Activated CD4-positive, CD25-positive, alpha-beta regulatory T cell treated with anti-CD3 and anti-CD28 coated beads, Interleukin-2, amount 50 U/mL, for 72 hours (primary cell): ENCODE measurements around the gene PRR5L.

Experiments used
- DNase-seq: peaks from one replicate; pipeline ENCODE4 v3.0.0; 2021

PRR5L gene

DNA sequence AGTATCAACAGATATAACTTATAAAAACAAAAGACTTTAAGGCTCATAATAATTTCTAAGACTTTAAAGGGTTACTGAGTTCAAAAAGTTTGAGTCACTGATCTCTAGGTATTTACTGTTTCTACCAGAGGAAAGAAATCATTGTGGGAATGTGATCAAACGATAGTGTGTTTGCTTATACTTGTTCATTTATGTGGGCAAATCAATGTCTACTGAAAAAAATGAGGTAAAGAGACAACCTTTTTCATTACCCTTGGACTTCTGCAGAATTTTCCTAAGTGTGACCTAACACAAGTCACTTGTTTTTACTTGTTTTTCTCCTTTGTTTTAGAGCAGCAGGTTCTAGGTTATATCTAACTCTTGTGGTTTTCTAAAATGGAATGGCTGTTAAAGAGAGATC, 65.4 kb downstream of the PRR5L start:
- no peak for DNase-seq

DNA sequence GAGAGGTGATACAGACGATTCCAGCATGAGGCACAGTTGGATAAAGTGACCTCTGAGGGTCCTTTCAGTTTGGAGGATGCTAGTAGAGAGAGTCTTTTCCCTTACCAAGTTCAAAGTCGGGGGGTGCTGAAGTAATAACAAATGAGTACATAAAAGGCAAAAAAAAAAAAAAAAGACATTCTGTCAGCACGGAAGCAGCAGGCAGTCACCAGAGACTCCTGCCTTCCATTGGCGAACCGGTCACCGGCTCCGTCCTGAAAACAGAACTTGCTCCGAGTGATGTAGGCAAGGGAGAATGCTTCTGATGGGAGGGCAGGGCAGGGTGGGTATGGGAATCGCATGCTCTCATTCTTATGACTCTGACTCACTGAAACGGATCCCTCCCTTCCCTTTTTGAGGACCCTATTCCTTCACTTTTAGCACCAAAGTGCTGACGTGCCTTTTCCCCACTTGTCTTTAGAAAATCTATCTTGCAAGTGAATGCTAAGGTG, 65.9 kb downstream of the PRR5L start:
- no peak for DNase-seq

DNA sequence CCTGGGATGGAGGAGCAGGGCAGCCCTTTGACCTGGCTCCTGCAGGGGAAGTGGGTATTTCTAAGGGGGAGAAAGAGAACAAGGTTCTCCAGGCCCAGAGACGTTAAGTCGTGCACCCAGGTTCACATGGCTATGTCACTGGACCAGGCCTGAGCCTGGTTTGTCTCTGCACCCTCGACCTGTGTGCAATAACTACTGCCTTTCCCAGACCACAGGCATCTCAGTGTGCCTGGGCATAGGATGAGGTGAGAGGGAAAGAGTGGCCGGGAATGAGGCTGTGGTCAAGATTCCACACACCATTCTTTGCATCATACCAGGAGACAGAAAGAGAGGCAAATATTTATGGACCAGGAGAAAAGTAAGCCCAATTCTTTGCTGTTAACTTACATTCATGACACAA, 66.8 kb downstream of the PRR5L start:
- no peak for DNase-seq

DNA sequence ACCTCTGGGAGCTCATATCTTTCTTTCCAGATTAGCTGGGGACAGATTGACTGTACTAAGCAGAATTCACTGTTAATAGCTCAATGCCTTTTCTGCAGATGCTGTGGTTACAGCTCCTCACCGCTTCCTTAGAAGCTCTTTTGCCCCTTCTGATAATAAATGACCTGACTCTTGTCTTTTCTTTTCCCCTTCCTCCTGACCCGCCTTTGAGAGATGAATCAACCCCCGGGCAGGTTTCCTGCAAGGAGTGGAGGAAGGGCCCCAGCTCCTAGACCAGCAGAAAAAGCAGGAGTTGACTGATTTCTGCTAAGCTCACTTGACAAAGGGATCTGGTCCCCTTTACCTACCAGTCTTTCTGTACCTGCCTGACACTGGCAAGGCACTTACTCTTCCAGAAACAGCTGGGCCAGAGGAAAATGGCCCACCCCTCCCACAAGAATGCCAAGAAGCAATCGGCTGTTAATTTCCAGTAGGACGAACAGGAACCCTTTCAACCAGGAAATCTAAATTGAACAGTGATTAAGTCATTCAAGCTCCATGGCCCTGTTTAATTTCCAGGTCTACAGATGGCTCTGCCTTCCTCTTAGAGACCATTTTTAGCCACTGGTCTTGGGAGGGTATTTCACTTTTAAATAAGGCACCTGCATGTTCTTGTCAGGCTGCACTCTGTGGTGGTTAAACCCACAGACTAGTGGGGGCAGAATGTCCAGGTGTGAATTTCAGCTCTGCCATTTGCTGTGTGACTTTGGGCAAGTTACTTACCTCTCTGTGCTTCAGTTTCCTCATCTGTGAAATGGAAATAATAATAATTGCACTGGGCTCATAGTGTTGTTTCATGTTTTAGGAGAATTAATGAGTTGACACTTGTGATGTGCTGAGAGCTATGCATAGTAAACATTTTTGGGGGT, 67.5 kb downstream of the PRR5L start:
- DNase-seq = no peak

DNA sequence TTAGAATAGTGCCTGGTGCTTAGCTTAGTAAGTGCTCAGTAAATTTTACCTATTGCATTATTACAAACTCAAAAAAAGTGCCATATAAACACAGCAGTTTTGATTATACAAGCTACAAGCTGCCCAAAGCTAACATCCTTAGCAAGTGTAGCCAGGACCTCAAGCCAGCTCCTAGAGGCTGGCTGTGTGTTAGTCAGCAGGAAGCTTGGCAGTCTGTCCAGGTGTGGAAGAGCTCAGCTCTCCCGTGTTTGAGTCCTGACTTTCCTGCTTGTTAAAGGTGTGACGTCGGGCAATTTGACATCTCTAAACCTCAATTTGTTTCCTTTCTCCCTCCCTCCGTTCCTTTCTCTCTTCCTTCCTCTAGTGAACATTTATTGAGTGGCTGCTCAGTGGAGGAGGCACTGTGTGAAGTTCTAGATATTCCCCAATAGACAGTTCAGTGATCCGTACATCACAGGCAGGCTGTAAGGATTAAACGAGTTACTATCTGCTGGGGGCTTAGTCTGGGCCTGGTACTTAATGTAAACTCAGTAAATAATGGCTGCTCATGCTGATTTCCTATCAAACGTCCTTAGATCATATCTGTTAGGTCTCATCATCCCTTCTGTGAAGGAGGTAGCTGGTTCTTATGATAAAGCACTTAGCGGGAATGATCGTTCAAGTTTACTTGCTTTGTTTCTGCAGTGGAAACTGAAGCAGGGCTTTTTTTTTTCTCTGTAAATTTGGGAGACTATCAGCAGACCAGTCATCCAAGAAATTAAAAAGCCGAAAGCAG, 68.7 kb downstream of the PRR5L start:
- no peak for DNase-seq

DNA sequence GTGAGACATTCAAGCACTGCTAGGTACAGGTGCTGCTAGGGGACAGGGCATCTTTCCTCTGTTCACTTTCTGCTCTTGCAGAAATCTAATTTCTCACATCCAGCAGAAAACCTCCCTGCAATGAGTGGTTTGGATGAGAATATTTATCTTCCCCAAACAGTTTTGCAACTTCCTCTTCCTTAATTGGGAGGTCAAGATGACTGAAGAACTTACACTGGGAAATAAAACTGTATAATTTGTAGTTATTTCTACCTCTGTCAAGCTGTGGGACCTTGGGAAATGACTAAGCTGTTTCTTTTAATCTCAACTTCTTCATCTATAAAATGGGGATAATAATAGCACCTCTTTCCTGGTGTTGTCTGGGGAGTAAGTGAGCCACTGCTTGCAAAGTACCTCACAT, 69.8 kb downstream of the PRR5L start:
- no peak for DNase-seq

GRCh38 chr11:36367806-36368680, 72.0 kb downstream of the PRR5L start:
- DNase-seq = no peak

DNA sequence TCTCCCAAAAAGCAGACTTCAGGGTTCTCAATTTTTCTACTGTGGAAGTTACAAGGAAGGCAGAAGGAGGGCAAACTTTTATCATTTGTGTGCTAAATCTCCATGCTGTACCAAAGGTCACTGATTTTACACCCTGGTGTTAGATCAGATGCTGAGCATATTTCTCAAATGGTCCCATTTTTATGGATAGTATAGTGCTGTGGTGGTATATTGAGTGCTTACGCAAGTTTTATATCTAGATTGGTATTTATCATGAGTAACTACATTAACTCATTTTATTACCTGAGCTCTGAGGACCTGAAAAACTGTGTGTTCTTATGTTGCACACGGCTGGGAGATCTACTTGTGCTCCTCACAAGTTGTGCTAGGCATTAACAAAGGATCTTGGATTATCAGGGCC, 75.1 kb downstream of the PRR5L start:
- no peak for DNase-seq

DNA sequence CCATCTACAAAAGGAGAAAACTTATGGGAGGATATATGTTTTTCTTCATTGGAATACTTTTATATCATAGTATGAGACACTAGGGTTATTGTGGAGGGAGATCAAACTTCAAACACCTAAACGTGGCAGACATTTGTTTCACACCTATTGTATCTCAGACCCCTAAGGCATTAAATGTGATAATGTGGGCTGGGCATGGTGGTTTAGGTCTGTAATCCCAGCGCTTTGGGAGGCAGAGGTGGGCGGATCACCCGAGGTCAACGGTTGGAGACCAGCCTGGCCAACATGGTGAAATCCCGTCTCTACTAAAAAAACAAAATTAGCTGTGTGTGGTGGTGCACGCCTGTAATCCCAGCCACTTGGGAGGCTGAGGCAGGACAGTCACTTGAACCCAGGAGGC, 75.5 kb downstream of the PRR5L start:
- no peak for DNase-seq

DNA sequence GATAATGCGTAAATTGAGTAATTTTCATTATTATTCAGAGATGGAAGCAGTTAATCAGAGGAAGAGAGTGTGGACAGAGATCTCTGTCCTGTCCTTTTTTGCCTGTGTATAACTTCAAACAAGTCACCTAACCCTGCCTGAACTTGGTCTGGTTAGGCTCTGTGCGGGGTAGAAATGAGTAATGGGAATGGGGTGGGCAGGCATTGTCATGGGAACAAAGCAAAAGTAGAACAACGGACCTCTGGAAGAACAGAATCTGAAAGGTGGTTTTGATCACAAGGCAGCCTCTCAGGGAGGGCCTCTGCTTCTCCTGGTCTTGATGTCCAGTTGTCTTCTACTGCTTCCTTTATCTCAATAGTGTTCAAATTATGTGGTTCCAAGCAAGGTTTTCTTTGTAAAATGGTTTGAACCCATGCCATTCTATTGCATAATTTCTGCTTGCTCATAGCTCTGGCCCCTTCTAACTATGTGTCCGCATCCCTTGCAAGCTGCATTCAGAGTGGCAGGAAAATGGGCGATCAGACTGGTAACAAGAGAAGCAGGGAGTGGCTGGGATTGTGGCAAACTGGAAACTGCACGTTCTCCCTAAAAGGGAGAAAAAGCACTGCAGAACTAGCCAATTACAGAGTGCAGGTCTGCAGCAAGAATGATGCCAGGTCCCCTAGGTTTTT, 76.1 kb downstream of the PRR5L start:
- DNase-seq = no peak

DNA sequence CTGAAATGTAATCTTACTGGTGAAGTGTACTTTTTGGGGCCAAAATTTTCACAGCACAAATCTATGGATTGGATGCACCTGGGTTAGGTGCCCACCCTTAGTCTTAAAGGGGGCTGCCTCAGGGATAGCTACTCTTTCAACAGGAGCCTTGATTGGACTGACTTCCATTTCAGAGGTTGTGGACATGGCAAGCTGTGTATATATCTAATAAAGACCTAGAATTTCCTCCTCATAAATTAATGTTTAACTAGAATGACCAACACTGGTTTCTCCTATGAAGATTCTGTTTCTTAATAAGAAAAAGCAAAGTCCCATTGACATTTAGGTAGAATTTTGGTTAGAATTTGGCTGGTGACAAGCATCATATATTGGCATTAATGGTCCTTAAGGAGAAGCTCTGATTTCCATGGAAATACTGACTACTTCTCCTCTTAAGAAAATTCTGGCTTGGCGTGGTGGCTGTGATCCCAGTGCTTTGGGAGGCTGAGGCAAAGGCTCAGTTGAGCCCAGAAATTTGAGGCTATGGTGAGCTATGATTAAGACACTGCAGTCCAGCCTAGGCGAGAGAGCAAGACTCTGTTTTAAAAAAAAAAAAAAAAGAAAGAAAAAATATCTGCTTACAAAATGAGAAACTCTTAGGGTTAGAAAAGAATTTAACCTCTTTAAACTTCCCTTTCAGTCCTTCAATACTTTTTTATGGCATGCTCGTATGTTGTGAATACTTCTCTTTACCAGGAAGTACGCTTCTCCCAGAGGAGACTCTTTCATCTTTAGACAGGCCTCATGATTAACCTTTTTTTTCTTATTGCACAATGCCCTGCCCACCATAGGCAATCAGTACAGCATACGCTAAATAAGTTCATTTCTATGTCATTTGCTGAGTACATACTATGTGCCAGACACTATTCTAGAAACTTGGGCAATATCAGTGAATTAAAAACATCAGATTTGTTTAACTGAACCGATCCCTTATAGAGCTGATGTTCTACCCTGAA, 77.2 kb downstream of the PRR5L start:
- DNase-seq = no peak

DNA sequence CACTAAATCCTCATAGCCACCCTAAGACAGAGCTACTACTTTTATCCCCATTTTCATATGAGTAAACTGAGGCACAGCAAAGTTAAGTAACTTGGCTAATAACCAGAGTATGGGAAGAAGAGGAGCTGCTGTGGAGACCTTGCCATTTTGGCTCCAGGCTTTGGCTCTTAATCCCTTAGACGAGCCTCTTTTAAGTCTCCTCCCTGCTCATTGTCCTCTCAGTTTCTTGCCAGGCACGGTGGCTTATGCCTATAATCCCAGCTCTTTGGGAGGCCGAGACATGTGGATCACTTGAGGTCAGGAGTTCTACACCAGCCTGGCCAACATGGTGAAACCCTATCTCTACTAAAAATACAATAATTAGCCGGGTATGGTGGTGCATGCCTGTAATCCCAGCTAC, 78.6 kb downstream of the PRR5L start:
- DNase-seq = no peak

GRCh38 chr11:36375353-36376008, 79.4 kb downstream of the PRR5L start:
- no peak for DNase-seq

DNA sequence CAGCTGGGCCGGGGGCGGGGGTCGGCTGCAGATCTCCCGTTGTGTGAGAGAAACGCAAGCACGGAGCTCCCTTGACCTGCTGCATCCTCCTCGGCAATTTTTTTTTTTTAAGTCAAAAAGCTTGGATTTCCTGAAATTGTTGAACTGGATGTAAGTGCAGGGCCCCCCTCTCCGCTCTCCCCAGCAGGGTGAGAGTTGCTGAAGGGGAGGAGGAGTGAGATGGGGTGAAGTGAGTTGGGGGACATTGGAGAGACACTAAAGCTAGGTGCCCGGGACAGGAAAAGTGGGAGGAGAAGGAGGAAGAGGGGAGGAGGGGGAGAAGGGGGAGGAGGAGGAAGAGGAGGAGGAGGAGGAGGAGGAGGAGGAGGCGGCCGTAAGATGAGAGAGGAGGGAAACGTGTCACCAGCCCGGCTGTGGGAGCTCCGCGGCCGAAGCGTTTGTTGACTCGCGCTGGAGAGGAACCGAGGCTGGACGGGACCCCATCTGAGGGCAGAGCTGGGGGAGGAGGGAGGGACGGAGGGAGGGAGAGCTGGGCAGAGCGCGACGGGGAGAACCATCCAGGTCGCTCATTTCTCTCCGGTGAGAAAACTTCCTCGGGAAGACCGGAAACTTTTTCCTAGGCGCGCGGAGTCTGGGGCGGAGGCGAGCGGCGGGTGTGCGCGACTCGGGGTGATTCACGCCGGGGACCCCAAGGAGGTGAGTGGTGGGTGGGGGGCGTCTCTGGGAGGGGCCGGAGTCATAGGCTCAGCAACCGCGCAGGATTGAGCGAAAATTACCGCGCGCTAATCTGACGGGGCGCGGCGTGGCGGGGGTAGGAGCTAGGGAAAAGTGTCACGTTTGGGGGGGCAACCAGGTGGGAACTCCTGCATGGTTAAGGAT, 80.2 kb downstream of the PRR5L start:
- DNase-seq = no peak

GRCh38 chr11:36376888-36377758, 81.0 kb downstream of the PRR5L start:
- DNase-seq = peak; percentile 44

DNA sequence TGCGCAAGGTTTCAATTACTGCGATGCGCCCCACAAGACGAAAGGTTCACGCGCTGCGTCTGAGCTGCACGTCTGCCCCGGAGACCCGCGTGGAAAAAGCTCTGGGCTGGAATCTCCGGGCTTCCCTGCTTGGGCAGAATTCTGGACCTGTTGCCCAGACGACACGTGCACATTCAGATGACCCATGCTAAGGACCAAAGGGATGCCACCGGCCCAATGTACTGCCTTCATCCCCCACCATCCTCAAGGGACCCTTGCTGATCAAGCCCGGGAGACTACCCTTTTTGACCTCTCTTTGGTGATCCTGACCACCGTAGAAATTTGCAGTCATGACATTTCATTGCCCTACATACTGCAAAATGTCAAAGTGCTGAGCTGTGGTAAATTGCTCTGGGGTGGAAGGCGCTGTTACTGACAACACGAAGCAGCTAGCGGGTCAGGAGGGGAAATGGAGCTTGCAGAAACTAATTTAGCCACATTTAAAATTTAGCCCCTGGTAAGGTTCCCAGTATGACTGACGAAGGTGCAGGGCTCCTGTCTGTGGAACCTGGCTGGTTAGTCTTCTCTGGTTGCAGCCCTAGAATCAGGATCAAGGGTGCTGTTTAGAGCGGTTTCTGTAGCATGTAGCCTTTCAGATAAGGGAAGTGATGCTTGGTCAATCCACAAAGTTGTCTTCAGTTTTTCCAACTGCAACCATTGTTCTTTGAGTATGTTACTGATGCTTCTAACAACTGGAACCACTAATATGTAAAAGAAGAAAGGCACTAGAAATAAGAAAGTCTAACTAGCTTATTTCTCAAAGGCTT, 81.9 kb downstream of the PRR5L start:
- no peak for DNase-seq

DNA sequence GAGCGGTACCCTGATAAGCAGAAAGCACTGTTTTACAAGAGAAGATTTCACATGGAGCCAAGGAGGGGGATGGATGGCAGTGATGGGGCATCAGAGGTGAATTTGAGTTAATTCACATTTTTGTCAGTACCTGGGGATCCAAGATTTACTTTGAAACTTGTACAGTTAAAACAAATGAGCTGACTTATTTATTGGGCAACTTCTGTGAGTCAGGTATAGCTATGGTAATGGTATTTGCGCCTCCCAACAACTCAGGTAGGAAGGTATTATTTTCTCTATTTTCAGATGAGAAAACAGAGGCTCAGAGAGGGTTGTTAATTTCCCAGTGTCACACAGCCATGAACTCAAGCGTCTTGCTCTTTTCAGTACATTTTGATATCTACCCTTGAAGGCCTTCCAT, 83.6 kb downstream of the PRR5L start:
- DNase-seq = no peak
